ENCODE measurements around the gene CMAS. TPM values are rescaled to one million over a fixed set of nuclear protein-coding genes. Genes with fewer than 3 reads are reported as not detected.
A peak's percentile ranks its signal among the peaks of the same experiment; 100 is the strongest.
"Not testable (repeated sequence)": the region's sequence is repeated elsewhere in the genome, so short reads cannot be mapped to it uniquely, and the experiment has no call there.

The CMAS gene
- total RNA-seq, 2 donors from 2014 or later, result 45.4 to 87.0 TPM

DNA sequence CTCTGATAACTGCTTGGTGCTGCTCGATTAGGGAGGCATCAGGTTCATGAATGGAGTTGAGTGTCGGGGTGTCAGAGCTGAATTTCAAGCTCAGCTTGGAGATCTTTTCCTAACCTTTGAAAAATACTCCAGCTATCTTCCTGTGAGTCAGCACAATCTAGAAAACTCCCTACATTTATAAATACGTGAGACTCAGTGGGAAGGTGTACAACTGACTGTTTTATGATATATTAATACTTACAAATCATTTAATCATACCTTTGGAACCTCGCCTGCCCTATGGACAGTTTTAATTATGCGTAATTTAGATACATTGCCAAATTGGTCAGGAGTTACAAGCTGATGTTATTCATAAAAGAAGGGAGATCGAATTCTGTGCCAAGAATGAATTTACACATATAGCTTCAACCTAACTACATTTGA lies 961 bp downstream of the CMAS start:
- Histone ChIP-seq H3K27me3 (replicated peaks; ENCODE audit: insufficient read depth) (no peaks in the 10 kb centered on the region), H3K4me3 (peak overlapping the region; percentile 86 to 89), H3K27ac (peak overlapping the region; percentile 91 to 93), H3K36me3 (no peaks in the 10 kb centered on the region), H3K4me1 (replicated peaks) (no peaks in the 10 kb centered on the region), H3K9me3 (no peaks in the 10 kb centered on the region)
- DNase-seq (ENCODE audit: low spot score), result no peak
- intact Hi-C loops (cut with DNase I), result no loop called here
- no peak for TF ChIP-seq POLR2AphosphoS5 (IDR thresholded peaks at IDR 0.05)
- TF ChIP-seq, protein P1, sequence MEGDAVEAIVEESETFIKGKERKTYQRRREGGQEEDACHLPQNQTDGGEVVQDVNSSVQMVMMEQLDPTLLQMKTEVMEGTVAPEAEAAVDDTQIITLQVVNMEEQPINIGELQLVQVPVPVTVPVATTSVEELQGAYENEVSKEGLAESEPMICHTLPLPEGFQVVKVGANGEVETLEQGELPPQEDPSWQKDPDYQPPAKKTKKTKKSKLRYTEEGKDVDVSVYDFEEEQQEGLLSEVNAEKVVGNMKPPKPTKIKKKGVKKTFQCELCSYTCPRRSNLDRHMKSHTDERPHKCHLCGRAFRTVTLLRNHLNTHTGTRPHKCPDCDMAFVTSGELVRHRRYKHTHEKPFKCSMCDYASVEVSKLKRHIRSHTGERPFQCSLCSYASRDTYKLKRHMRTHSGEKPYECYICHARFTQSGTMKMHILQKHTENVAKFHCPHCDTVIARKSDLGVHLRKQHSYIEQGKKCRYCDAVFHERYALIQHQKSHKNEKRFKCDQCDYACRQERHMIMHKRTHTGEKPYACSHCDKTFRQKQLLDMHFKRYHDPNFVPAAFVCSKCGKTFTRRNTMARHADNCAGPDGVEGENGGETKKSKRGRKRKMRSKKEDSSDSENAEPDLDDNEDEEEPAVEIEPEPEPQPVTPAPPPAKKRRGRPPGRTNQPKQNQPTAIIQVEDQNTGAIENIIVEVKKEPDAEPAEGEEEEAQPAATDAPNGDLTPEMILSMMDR (IDR thresholded peaks at IDR 0.05), result no peak
- no peak for TF ChIP-seq POLR2A (IDR thresholded peaks at IDR 0.05)
- 10% methylated on average over 6 of the region's 6 CpGs for WGBS

- no peak for TF ChIP-seq POLR2A (IDR thresholded peaks at IDR 0.05)
- TF ChIP-seq POLR2AphosphoS5 (IDR thresholded peaks at IDR 0.05), result no peak
- TF ChIP-seq, protein P1 (IDR thresholded peaks at IDR 0.05), result no peak
- WGBS, result 73% methylated on average over 2 of the region's 2 CpGs
- Histone ChIP-seq H3K27me3 (replicated peaks; ENCODE audit: insufficient read depth) (no peaks in the 10 kb centered on the region), H3K4me3 (peak overlapping the region; percentile 86 to 89), H3K9me3 (no peaks in the 10 kb centered on the region), H3K36me3 (no peaks in the 10 kb centered on the region), H3K4me1 (replicated peaks) (no peaks in the 10 kb centered on the region), H3K27ac (no peak overlapping the region)
- intact Hi-C loops (cut with DNase I), result no loop called here
- no peak for DNase-seq (ENCODE audit: low spot score)
Measured at GRCh38 chr12:22047494-22047893, 1.5 kb downstream of the CMAS start.

DNA sequence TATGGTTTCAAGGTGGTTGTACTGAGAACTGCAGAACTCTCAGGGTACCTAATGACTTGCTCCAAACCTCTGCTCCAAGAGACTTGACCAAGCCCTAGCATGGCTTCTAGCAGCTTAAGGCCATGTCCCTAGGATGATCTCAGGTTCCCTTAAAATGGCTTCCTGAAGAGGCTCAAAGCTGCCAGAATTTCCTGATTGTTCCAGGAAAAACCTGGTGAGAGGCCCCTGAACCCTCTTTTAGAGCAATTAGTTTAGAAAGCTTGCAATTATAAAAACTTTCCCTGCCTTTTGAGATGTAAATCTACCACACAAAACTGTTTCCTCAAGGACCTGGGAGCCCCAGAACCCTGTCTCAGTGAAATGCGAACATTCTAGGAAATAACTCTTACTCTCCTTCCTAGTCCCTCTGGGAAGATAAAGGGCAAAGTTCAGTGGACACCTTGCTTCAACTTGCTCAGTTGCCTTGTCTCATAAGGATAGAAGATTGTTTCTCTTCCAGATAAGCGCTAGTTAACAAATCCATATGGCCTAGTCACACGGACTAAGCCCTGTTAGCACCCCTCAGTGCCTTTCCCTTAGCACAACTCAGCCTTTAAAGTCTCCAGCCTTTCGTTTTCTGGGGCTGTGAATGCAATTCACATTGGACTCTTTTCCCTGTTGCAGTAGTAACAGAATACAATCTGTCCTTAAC lies 2.5 kb downstream of the CMAS start:
- Histone ChIP-seq H3K4me1 (replicated peaks) (no peaks in the 10 kb centered on the region), H3K27ac (no peak overlapping the region), H3K36me3 (no peaks in the 10 kb centered on the region), H3K9me3 (no peaks in the 10 kb centered on the region), H3K4me3 (no peak overlapping the region), H3K27me3 (replicated peaks; ENCODE audit: insufficient read depth) (no peaks in the 10 kb centered on the region)
- 65% methylated on average over 4 of the region's 4 CpGs for WGBS
- no peak for DNase-seq (ENCODE audit: low spot score)
- intact Hi-C loops (cut with DNase I), result no loop called here
- TF ChIP-seq, protein P1 (IDR thresholded peaks at IDR 0.05), result no peak
- TF ChIP-seq POLR2AphosphoS5 (IDR thresholded peaks at IDR 0.05), result no peak
- TF ChIP-seq POLR2A (IDR thresholded peaks at IDR 0.05), result no peak

- no peaks in the 10 kb centered on the region for H3K4me1 ChIP-seq (replicated peaks)
- no peak for DNase-seq (ENCODE audit: low spot score)
- intact Hi-C loops (cut with DNase I), result no loop called here
- H3K4me3 ChIP-seq, result no peak overlapping the region
- H3K27ac ChIP-seq, result no peak overlapping the region
- H3K27me3 ChIP-seq (replicated peaks; ENCODE audit: insufficient read depth), result no peaks in the 10 kb centered on the region
- TF ChIP-seq POLR2A (IDR thresholded peaks at IDR 0.05), result no peak
- TF ChIP-seq, protein P1 (IDR thresholded peaks at IDR 0.05), result no peak
- TF ChIP-seq POLR2AphosphoS5 (IDR thresholded peaks at IDR 0.05), result no peak
- 72% methylated on average over 4 of the region's 4 CpGs for WGBS
- H3K9me3 ChIP-seq, result no peaks in the 10 kb centered on the region
- H3K36me3 ChIP-seq, result no peaks in the 10 kb centered on the region
Measured at GRCh38 chr12:22050078-22050477, 4.1 kb downstream of the CMAS start.

GRCh38 chr12:22051114-22051698 lies 5.2 kb downstream of the CMAS start:
- H3K27ac ChIP-seq, result no peak overlapping the region

DNA sequence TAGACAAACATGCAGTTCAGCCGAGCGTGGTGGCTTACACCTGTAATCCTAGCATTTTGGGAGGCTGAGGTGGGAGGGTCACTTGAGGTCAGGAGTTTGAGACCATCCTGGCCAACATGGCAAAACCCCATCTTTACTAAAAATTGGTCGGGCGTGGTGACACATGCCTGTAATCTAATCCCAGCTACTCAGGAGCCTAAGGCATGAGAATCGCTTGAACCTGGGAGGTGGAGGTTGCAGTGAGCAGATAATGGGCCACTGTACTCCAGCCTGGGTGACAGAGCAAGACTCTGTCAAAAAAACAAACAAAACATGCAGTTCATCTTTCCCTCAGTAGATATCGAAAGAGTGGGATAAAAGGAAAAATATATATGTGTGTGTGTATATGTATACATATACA lies 7.0 kb downstream of the CMAS start:
- intact Hi-C loops (cut with DNase I); H3K9me3 ChIP-seq; H3K36me3 ChIP-seq; H3K27me3 ChIP-seq (replicated peaks; ENCODE audit: insufficient read depth); H3K27ac ChIP-seq; DNase-seq (ENCODE audit: low spot score); H3K4me3 ChIP-seq; H3K4me1 ChIP-seq (replicated peaks): not testable (repeated sequence)
- 85% methylated on average over 6 of the region's 6 CpGs for WGBS

More at GRCh38 chr12:22051114-22051698, 5.2 kb downstream of the CMAS start:
- Histone ChIP-seq H3K27me3 (replicated peaks; ENCODE audit: insufficient read depth) (no peaks in the 10 kb centered on the region), H3K9me3 (no peaks in the 10 kb centered on the region), H3K4me3 (no peak overlapping the region), H3K36me3 (no peaks in the 10 kb centered on the region), H3K4me1 (replicated peaks) (no peaks in the 10 kb centered on the region)
- peak; percentile 21 for DNase-seq (ENCODE audit: low spot score)
- peak; percentile 48 for TF ChIP-seq POLR2AphosphoS5 (IDR thresholded peaks at IDR 0.05)
- TF ChIP-seq POLR2A (IDR thresholded peaks at IDR 0.05), result no peak
- TF ChIP-seq, protein P1 (IDR thresholded peaks at IDR 0.05), result no peak
- intact Hi-C loops (cut with DNase I), result no loop called here

Data from prostate gland (tissue), 2 donors.